NOMO-1 treated with dmso at 0.1 percent for 144 hours (cell line): Measurements from ENCODE around the gene IL1R2.

Source experiments
- DNase-seq: peaks from one replicate; lab custom pipeline; 2025; ENCODE audit not compliant: unreplicated experiment; lab: John Stamatoyannopoulos, UW

IL1R2 gene, protein sequence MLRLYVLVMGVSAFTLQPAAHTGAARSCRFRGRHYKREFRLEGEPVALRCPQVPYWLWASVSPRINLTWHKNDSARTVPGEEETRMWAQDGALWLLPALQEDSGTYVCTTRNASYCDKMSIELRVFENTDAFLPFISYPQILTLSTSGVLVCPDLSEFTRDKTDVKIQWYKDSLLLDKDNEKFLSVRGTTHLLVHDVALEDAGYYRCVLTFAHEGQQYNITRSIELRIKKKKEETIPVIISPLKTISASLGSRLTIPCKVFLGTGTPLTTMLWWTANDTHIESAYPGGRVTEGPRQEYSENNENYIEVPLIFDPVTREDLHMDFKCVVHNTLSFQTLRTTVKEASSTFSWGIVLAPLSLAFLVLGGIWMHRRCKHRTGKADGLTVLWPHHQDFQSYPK

DNA sequence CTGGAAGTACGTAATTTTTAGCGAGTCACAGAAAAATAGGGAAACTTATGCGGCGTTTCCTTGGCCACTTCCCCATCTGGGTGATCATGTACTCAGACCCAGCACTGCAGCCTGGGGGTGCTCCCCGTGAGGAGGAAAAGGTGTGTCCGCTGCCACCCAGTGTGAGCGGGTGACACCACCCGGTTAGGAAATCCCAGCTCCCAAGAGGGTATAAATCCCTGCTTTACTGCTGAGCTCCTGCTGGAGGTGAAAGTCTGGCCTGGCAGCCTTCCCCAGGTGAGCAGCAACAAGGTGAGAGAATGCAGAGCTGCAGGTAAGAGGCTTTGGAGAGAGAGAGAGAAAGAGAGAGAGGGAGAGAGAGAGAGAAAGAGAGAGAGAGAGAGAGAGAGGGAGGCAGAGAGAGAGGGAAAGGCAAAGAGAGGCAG lies at the start of gene IL1R2:
TSS of gene IL1R2 (plus strand) at position 240 of the 425 bp plus-strand sequence. CDS start 16,616 bp downstream, outside the sequence.
- DNase-seq = peak; percentile 39

DNA sequence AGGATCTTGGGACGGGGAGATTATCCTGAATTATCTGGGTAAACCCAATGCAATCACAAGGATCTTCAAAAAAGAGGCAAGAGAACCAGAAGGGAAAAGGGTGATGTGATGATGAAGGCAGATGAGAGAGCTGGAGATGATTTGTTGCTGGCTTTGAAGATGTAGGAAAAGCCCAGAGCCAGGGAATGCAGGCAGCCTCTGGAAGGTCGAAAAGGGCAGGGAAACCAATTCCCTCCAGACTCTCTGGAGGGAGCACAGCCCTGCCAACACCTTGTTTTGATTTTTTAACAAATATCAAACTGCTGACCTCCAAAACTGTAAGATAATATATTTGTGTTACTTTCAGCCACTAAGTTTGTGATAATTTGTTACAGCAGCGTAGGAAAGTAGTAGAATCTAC lies 48.9 kb upstream of the IL1R2 start:
- DNase-seq = no peak

DNA sequence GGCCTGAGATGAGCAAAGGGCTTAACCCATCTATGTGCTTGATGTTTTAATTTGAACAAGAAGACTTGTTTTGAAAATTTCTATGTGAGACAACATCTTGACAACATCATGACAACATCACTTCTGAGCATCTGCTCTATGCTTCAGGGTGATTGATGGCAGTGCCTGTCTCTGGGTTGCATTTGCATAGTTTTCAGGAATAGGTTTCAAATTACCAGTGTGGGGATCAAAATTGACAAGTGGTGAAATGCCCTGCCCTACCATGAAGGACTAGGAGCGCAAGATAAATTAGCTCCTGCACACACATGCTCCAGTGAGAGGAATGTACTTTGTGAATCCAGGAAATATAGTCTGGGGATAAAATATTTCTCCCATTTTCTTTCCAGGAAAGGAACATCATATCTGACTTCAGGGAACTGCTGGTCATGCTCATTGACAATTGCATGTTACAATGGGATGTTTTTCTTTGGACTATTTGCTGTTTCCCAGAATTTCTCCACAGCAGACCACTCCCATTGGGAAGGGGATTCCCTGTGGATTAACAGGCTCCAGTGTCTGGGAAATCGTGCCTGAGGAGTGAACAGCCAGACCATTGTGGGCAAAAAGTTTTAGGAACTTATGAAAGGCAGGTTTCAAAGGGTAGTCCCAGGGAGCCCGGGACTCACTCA lies 45.3 kb upstream of the IL1R2 start:
- DNase-seq = no peak

DNA sequence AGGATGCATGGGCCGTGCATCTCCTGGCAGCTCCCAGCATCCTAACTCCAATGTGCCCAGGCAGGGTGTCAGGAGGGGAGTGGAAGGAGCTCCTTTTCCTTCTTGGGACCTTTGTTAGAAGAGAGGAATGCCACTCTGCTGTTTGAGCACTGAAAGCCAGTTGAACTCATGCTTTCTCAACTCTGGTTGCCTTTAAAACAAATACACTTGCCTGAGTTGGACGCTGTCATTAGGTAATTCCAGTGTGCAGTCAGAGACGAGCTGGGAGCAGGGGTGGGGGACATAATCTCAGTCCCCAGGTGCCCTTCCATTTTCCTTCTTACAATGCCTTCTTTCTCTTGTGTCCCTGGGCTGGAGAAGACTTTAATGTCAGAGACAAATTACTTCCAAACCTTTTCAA lies 44.4 kb upstream of the IL1R2 start:
- DNase-seq = no peak

DNA sequence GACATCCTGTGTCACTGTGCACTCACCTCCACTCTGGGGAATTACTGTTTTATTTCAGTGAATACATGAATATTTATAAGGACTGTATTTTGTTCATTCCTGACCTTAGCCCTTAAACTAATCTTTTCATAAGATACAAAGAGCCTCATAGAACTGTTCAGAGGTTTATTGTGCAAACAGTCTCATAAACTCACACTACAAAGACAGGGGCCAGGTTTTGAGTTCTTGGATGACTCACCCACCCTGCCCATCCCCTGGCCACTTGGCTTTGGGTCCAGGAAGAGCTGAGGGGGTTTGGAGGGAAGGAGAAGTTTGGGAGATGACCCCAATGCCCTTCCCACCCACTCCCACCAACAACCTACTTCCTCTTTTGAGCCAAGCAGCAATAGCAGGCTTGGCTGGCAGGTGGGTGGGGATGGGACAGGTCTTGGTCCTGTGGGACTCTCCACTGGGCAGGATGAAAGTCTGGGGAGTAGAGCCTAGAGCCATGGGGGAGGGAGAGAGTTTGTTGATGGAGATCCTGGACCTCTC lies 43.1 kb upstream of the IL1R2 start:
- DNase-seq = no peak

DNA sequence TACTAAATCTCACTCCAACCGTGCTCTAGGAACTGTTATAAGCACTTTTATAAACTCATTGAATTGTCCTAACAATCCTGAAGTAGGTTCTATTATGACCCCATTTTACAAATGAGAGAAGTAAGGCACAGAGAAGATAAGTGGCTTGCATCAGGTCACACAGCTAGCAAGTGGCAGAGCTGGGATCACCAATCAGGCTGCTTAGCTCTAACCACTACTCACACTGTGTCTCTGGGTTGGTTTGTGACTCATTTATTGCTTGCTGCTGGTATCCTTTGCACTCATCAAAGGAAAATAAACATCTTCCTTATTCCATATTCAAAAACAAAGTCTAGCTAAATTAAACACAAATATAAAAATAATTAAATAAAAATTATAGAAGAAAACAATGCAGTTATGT lies 42.5 kb upstream of the IL1R2 start:
- DNase-seq = no peak

DNA sequence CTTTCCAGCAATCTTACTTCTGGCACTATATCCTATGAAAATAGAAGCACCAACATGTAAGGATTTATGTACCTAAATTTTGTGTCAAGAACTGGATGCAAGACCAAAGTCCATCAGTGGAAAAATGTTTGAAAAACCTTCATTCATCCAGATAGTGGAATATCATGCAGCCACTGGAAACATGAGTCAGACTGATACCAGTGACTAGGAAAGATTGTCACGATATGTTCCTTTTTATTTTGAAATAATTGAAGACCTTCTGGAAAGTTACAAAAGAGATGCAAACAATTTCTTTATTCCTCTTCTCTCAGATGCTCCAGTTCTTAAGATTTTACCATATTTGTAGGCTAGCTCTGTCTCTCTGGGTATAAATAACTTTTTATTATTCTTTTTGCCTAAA lies 40.5 kb upstream of the IL1R2 start:
- no peak for DNase-seq

DNA sequence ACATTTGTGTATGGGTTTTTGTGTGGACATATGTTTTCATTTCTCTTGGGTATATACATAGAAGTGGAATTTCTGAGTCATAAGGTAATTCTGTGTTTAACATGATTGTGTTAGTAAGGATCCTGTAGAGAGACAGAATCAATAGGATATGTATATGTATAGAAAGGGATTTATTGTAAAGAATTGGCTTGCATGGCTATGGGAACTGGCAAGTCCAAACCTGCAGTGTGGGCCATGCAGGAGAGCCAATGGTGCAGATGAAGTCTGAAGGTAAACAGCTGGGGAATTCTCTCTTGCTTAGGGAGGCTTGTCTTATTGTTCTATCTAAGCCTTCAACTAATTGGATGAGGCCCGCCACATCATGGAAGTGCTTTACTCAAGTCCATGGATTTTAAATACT lies 39.2 kb upstream of the IL1R2 start:
- DNase-seq = no peak

DNA sequence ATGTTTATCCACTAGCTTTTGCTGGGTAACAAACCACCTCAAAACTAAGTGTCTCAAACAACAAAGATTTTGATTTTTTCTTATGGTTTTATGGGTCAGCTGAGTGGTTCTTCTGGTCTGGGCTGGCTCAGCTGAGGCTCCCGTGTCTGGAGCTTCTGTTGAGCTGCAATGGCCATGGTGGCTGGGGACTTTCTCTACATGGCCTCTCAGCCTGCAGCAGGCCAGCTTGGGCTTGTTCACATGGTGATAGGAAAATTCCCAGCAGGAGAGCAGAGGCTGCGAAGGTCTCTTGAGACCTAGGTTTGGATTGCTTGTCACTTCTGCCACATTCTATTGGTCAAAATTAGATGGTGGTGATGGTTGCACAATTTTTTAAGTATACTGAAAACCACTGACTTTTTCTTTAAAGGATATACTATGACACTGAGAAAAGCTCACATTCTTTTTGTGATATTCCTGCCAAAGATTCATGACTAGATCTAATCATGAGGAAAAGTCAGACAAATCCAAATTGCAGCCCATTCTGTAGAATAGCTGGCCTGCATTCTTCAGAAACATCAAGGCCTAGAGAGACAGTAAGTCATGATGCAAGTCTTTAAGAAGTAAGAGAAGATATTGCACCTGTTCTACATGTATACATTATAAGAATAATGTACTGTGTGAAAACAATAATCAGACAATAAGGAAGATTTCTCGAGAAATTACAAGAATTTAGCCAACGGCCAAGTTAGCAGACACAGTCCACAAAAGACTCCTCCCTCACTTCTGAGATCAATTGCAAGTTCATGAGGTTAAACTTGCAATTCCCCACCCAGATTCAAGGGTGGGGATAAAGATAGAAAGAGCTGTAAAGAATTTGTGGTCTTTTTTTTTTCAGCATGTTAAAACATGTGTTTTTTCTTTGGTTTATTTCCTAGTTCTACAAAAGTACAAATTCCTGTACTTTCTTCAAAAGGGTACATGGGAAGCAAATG lies 35.0 kb upstream of the IL1R2 start:
- no peak for DNase-seq

DNA sequence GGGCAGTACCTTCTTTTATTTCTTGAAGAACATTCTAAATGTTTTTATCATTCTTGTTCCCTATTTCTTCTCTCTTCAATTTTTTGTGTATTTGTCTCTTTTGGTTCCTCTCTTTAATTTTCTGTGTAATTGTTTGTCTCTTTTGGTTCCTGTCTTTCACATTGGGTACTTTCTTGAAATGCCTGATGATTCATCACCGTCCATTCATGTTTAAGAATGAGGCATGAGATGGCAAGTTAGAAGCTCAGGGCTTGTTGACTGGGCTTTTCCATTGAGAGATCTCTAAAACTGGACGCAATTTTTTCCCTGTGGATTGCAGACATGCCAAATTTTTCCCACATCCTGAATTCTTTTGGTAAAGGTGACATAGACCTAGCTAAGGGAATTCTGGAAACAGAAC lies 33.7 kb upstream of the IL1R2 start:
- peak; percentile 15 for DNase-seq

DNA sequence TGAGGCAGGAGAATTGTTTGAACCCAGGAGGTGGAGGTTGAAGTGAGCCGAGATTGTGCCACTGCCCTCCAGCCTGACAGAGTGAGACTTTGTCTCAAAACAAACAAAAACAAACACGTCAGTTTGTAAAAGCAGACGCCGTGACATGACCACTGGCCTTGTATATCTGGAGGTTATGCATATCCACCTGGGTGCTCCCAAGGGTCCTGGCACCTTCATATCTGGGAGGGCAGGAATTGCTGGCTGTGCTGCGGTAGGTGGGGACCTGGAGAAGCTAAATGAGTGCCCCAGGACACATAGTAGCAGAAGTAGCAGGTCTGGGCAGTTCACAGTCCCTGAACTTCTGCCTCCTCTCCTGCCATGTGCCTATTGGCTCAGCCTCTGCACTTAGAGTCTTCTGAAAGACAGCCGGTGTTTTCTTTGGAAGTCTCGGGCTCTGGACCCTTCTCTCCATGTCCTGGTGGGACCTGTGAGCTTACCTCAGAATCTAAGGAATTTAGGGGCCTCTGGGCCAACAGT lies 30.9 kb upstream of the IL1R2 start:
- DNase-seq = peak; percentile 35

DNA sequence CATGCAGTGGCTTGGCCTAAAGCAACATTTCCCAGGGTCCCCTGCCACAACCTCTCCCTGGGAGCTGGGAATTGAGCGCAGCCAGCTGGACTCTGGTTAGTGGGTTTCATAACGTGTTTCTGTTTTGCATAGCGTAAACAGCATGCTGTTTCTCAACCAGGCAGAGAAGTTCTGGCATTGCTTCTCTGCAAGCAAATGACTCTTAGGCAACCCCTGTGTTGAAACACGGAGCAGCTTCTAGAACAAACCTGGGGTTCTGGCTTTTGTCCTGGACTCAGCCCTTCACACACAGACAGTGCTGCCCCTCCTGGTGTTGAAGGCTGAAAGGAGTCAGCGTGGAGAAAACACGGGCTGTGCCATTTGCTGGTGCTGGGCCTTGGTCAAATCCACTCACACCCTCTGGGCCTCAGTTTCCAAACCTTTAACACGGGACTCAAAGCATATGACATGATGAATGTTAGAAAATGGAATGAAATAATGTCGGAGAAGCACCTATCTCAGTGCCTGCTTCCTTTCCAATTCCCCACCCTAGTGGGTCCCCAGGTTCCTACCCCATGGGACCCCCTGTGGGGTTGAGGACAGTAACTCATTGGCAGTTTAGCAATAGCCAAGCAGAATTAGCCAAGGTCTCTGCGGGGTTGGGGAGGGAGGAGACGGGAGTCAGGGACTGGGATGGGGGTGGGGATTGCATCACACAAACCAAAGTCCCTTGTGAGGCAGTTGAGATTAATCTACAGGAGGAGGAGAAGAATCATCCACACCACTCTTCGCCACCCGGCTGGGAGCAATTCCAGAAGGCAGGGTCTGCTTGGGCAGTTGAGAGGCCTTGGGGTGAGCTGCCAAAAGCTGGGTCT lies 30.2 kb upstream of the IL1R2 start:
- peak; percentile 85 for DNase-seq

DNA sequence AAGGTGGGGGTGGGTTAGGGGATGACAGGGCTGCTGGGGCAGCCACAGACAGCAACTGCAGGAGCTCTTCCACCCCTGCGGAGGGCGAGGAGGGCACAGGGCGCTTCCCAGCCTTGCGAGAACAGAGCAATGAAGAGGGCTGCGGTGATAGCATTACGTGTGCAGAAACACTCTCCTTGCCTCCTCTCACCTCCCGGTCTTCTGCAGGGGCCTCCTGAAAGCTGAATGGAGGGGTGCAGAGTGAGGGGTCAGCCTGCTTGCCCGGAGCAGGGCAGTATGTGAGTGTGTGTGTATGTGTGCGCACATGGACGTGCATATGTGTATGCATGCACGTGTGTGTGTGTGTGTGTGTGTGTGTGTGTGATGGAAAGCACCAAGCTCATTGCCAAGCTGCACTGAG lies 29.5 kb upstream of the IL1R2 start:
- DNase-seq = peak; percentile 21

DNA sequence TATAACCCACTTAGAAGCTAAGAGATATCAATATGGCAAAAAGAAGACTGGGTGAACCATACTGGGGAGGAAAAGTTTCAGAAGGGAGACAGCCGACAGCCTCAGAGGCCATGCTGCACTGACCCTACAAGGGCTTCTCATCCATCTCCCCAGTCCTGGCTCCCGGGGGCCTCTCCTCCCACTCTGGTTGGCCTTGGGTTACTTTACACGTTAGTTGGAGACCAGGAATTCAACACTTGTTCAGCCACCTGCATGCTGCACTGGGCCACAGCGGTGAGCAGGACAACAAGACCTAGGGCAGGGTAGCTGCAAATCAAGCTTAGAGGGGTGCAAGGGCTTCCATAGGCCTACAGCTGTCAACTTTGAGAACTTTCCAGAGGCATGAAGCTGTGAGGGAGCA lies 28.6 kb upstream of the IL1R2 start:
- no peak for DNase-seq

DNA sequence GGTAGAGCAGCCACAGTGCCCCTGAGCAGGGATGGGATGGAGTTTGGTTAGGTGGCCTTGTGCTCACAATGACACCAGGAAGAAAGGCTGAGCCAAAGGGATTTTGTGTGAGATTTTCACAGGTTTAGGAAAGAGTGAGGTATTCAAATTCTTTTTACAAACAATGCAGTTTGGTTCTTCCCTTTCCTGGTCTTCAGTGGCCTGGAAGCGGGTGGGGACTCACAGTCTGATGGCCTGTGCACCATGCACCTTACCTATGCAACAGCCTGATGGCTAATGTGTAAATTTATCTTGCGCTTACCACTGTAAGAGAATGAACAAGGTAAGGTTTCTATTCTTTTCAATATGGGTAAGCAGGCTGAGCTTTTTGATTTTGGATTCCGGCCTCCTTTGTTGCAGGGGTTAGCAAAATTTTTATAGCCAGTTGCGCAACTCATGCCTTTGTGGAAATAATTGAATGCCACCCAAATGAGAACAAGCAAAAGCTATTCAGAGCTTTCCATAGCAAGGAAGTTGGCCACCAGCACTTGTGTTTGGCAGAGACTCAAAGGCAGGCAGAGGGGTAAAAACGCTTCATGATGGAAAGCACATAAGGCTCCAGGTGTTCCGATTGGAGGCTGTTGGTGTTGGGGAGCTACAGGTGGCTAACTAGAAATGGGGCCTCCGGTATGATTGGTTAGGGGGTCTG lies 23.8 kb upstream of the IL1R2 start:
- DNase-seq = peak; percentile 7

DNA sequence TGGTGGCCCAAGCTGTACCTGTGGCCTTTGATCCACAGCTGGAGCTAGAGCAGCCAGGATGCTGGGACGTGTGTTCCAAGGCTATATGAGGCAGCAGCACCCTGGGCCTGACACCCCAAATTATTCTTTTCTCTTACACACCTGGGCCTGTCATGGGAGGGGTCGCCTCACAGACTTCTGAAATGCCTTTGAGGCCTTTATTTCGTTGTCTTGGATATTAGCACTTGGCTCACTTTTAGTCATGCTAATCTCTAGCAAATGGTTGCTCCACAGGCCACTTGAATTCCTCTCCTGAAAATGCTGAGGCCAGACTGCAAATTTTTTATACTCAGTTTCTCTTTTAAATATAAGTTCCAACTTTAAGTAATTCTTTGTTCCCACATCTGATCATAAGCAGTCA lies 22.0 kb upstream of the IL1R2 start:
- no peak for DNase-seq

DNA sequence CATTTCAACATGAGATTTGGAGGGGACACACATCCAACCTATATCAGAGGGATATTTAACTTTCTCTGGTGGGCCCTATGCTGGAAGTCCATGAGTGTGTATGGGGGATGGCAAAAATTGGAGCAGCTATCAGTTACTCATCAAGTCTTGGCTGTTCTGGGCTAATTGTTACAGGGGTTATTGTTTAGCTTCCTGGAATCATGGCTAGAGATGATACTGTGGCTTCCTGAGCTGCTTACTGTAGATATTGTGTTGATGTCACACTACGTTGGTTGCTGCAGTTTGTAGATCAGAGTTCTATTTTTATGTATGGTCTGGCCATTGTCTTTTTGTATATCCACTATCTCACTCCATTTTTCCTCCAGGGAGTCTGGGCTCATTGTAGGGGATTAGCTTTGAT lies 20.9 kb upstream of the IL1R2 start:
- no peak for DNase-seq

DNA sequence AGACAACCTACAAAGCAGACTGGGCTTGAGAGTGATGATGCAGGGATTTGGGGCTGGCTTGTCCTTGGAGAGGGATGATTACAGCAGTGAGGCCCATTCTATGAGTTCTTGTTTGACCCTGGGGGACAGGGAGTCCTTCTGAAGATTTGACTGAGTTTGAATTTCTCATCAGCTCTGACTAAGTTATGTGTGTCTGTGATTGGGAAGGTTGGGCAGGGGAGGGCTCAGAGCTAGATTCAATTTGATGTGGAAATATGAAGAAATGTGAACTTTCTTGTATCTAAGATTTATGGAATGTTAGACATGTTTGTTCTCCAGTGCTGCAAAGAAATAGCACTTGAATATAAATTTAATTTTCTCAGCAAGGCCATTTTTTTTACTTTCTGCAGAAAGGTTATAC lies 19.9 kb upstream of the IL1R2 start:
- no peak for DNase-seq

DNA sequence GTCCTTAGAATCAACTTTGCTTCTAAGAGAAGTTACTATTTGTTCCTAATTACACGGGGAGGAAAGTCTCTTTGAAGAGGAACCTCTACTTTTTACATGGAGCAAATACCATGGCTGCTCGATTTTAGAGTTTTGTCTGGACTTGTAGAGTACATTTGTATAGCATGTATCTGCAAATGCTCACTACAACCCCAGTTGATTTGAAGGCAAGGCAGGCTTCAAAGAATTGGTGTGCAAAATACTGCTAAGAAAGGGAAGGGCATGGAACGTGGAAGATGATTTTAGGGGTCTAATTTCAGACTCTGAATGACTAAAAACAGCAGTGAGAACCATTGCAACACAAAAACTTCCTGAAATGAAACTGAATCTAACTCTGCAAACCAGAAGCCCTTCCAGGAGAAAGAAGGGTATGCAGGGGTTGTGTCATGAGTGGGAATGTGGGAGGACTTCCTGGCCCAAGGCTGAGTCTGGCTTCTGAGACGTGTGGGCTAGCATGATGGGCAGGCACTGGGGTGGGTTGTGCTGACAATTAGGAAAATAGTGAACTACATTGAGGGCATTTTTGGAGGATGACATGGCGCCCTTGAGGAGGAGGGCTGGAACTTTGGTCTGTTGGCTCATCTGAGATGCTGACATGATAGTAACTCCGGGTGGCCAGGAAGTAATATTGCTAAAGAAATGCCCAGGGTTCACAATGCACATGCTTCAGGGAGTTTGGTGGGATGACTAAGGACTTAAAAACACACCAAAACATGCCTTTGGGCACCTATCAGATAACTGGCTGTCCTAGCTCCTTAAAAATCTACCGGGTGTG lies 18.9 kb upstream of the IL1R2 start:
- peak; percentile 33 for DNase-seq
